GM18499 (cell line): Measurements from ENCODE around the gene CMTM8.
"Not testable (repeated sequence)": the region's sequence is repeated elsewhere in the genome, so short reads cannot be mapped to it uniquely, and the experiment has no call there.

ENCODE experiments used
- ATAC-seq: cut with Tn5 transposase; IDR thresholded peaks from one replicate; pipeline ENCODE4 v1.9.1; 2021; ENCODE audit warnings: moderate number of reproducible peaks; ENCODE audit not compliant: insufficient read depth, unreplicated experiment

CMTM8 gene, protein sequence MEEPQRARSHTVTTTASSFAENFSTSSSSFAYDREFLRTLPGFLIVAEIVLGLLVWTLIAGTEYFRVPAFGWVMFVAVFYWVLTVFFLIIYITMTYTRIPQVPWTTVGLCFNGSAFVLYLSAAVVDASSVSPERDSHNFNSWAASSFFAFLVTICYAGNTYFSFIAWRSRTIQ

DNA sequence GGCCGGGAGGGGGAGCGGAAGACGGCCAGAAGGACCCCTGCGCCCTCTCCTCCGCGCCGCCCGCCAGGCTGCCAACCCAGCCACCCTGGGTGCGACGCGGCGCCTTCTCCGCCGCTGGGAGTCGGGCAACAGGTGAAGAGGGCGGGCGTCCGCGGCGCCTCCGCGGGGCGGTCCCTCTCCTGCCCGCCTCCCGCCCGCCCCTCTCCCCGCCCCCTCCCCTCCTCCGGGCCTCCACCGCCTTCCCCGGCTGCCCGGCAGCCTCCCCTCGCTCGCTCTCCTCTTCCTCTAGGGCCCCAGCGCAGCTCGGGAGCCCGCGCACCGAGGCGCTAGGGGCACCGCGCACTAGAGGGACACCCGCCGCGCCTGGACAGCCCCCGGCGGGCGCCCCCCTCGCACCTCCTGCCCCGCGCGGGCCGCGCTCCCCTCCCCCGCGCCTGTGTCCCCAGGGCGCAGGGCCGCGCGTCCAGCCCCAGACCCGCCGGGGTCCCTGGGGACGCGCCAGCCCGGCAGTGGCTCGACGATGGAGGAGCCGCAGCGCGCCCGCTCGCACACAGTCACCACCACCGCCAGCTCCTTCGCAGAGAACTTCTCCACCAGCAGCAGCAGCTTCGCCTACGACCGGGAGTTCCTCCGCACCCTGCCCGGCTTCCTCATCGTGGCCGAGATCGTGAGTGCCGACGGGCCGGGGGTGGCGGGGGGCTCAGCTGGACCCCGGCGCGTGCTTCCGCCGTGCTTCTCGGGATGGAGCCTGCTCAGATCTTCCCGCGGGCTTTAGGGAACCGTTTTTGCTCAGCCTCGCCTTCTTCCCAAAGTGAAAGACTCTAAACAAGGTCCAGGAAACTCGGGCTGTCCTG is at the start of gene CMTM8:
Gene CMTM8 (plus strand): TSS at position 228 of the 854 bp plus-strand sequence. CDS start 293 bp downstream, at position 521.
- no peak for ATAC-seq

DNA sequence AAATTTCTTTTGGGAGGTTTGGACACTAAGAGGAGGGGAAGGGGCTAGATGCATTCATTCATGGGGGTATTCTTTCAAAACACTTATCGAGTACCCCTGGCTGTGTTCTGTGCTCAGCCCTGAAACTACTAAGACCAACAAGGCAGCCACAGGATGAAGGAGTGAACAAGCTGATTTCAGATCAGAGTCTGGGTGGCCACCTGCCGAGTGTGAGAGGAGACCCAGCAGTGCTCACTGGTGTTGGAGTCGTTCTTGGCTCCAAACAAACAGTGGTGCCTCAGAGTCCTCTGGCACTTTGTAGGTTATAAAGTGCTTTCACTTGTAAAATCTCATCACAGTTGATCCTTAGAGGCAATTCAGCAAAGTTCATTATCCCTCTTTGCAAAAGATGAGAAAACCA is 48.8 kb upstream of the CMTM8 start:
- no peak for ATAC-seq

DNA sequence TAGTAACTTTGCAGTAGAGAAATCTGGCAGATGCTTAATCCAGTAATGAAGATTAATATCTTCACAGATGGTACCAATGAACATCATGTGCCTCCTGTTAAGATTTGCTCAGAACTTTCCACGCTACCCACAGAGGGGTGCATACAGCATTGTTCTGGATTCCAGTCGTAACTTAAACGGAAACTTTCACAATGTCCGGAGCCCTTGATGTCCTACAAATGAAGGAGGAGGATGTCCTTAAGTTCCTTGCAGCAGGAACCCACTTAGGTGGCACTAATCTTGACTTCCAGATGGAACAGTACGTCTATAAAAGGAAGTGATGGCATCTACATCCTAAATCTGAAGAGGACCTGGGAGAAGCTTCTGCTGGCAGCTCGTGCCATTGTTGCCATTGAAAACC is 47.9 kb upstream of the CMTM8 start:
- not testable (repeated sequence) for ATAC-seq

DNA sequence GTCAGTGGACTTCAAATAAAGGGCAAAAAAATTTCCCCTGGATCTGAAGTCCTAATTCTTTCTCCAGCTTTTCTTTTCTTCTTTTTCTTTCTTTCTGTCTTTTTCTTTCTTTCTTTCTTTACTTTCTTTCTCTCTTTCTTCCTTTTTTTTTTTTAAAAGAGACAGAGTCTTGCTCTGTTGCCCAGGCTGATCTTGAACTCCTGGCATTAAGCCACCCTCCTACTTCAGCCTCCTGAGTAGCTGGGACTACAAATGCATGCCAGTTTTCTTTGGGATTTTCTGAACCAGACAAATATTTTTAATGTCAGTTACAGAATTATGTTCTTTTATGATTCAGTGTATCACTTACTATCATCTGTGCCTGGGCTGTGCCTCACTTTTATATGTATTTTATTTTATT is 45.4 kb upstream of the CMTM8 start:
- ATAC-seq, result no peak

DNA sequence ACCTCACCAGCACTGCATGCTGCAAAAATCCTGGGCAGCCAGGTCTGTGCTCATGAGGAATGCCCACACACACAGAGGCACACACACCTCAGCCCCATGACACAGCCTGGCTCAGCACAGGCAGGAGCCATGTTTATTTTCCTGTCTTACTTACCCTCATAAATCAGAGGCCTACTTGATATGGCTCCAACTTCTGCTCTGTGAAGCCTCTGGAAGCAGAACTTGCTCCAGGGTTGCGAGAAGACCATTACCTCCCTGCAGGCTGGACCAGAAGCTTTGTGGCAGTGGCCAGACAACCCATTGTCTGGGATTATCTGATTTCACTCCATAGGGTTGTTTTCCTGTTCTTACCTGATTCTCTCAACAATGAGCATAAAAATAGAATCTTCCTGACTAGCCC is 43.8 kb upstream of the CMTM8 start:
- ATAC-seq, result no peak

DNA sequence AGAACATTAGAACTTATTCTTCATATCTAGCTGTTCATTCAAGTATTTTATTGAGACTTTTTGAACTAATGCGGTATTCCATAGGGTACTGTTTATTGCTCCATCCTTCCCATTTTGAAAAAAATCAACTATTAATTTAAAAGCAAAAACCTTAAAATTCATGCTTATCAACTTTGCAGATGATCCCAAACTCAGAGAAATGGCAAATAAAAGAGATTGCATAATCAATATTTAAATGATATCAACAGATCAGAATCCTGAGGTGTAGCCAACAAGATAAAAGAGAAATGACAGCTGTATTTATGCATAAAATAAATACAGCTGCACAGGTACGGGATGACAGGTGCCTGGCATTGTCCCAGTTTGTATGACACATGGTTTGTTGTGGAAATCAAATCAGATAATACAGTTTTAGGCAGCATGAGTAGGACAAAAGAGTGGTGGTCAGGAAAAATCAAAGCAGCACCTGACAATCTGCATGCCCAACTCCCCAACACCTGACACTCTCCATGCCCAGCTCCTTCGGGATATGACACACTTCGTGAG is 42.4 kb upstream of the CMTM8 start:
- ATAC-seq, result no peak

DNA sequence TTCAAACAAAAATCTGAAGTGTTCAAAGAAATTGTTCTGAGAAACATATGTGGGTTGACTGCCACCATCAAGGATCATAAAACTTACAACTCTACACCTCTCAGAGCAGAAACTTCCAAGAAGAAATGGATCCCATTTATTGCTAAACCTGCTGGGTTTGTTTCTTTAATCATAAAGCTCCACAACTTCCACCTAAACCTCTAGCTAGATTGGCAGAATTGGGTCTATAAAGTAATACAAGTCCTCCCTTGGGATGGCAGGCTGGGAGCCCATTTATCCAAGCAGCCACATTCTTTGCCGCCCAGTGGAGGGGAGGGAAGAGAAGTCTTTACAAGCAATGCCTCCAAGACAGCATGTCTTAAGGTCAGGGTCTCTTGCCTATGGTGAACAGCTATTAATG is 40.5 kb upstream of the CMTM8 start:
- ATAC-seq, result no peak

DNA sequence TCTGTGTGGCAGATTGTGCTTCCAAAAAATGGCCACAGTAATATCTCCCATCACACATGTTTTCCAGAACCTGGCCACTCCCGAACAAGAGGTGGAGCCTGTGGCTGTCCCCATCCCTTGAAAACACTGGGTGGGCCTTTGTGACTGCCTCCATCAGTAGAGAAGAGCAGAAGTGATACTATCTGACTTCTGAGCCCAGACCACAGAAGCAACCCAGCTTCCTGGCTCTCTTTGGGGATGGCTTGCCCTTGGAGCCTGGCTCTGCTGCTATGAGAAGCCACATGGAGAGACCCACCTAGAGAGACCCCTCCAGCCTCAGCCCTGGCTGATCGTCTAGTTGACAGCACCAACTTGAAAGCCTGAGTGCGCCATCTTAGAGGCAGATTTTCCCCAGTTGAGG is 39.8 kb upstream of the CMTM8 start:
- no peak for ATAC-seq

DNA sequence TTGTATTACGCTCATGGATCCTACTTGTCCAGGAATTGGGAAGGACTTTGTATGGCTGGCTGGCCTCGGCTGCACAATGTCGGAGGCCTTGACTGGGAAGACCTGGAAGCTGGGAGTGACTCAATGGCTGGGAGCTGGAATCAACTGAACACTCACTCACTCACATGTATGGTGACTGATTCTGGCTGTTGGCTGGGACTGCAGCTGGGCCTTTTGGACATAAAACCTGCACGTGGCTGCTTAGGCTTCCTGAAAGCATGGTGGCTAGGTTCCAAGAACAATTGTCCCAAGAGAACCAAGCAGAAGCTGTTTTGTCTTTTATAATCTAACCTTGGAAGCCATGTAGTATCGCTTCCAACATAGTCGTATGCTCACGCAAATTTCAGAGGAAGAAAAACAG is 38.0 kb upstream of the CMTM8 start:
- no peak for ATAC-seq

DNA sequence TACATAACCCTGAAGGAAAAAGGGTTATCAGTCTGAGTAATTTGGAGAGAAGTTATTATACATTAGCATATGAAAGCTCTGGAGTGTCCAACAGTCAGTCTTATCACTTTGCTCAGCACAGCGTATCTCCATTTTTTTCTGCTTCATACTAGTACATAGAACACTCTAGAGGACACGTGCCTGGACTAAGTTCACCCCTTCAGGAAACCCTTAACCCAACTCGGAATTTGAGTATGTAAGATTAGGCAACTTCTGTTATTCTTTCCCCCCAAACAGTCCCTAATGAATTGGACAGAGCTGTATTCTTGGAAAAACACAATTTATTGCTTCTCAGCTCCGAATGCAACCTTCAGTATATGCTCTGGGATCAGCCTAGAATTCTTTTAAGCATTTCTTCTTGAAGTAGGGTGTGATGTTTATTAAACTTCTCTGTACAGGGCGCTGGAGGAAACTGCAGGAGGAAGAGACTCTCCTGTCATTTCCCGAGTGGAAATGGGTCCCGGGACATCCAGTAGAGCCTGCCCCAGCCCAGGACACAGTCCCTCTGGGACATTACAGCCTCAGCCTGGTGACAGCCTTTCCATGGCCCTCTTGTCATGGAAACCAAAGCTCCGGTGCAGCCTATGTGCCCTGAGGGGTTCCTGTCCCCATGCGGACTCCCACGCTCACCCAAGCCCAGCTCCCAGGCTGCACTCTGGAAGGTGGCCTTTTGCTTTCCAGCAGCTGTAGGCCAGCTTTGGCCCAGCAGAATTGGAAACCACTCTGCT is 37.3 kb upstream of the CMTM8 start:
- ATAC-seq, result no peak

DNA sequence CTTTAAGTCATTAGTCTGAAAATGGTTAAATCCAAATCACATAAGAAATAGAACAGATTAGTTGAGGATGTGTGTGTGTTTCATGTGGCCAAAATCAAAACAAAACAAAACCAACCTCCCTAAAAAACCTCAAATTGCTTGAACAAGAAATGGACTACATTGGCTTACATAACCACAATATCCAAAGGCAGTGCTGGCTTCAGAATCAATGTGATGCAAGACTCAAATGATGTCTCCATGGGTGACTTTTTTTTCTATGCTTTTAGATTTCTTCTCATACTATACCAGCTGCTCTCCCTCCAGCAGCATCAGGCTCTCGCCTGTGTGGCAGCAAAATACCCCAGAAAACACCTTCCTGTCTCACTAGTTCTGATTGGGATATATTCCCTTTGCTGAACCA is 36.0 kb upstream of the CMTM8 start:
- no peak for ATAC-seq

DNA sequence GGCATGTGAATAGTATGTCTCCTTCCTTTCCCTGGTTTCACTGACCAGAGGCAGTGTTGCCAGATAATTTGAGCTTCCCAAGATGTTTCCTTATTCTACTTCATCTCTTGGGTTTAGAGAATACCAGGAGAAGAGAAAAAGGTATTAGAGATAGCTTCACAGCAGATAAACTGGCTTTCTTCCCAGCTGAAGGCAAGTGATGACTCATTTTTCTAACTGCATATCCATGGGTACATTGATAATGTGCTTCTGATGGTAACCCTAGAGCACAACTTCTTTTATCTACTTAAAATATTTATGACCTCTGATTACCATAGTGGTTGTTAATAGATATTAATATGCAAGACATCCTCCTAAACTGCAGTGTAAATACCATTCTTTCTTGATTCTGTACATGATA is 34.6 kb upstream of the CMTM8 start:
- ATAC-seq, result no peak

DNA sequence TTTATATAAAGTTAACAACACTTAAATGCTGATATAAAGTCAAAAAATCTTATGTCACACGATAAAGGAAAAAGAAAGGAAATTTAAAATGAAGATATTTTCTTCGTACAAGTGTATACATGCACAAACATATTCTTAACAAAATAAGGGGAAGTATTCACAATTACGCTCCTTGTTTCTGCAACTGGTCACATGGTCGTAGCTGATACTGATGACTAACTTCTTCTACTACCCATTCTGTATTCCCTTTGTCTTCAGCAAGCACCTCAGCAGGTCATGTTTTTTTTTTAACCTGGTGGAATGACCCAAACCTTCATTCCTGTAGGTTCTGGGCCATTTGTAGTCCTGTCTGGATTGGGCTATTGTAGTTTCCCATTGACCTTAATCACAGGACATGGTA is 30.0 kb upstream of the CMTM8 start:
- ATAC-seq, result no peak

DNA sequence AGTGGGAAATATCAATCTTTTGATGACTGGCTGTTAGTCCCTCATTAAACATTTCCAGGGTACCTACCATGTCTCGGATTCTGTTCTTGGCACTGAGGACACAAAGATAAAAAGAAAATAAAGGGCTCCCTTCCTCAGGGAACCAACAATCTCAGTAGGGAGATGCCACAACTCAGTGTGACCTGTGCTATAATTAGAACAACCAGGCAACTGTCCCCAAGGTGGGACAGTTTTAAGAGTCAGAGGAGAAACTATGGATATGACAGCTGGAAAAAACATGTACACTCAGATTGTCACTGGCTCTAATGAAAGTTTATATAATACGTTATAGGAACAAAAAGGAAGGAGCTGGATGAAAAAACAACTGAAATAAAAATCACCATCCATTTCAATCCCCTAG is 23.3 kb upstream of the CMTM8 start:
- no peak for ATAC-seq

DNA sequence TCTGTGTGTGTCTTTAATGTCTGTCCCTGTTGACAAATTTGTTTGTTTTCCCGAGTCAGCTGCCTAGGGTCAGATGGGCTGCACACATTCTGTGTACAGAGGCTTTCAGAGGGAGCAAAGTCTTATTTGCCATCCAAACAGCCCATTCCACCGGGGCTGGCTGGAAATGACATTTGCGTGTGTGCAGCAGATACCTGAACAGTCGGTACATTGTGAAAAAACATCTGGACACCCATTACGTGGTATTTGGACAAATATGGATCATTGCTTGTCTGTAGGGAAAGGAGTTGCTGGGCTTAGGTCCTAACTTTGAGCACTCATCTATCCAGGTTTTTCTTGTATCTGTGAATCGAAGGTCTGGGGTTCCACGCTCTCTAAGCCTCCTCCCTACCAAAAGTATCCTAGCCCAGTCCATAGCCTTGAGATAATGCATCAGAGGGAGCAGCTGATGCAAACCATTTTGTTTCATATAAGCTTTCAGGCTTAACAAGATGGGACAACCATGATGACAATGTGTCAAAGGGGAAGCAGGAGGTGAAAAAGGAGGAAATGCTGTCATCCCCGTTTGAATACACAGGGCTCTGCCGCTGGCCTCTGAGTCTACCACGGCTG is 22.2 kb upstream of the CMTM8 start:
- no peak for ATAC-seq

DNA sequence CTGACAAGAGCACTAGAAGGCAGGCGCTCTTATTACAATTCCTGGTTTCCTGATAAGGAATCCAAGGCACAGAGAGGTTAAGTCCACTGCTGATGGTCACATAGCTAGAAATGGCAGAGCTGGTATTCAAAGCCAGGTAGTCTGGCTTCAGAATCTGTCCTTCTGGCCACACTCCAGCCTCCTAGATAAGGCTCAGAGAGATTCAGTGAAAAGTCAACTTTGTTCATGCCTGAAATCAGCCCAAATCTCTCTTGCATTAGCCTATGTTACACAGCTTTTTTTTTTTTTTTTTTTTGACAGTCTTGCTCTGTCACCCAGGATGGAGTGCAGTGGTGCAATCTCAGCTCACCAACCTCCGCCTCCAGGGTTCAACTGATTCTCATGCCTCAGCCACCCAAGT is 21.1 kb upstream of the CMTM8 start:
- no peak for ATAC-seq

DNA sequence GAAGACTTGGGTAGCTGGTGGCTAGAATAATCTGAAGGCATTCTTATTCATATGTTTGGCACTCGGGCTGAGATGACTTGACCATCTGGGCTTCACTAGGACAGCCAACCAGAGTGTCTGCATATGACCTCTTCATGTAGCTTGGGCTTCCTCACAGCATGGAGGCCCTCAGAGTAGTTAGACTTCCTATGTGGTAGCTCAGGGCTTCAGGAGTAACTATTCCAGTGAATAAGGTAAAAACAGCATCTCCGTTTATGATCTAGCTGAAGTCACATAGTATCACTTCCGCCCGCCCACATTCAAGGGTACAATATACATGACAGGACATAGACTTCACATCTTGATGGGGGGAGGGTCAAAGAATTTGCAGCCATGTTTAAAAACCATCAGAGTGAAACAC is 18.9 kb upstream of the CMTM8 start:
- no peak for ATAC-seq

DNA sequence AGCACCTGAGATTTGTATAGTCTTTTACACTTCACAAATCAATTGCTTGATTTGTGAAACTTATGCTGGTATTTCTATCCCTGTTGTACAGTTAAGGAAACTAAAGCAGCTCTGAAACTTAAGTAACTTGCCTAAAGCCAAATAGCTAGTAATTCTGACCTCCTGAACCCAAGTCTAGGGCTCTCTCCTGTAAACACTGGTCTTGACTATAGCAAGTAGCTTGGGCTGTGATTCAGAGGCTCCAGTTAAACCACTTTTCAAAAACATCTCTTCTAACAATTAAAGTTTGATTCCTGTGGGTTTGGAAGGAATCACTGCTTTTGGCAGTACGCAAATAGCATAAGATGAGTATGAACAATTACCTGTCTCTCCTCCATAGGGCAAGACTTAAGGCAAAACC is 18.5 kb upstream of the CMTM8 start:
- no peak for ATAC-seq

DNA sequence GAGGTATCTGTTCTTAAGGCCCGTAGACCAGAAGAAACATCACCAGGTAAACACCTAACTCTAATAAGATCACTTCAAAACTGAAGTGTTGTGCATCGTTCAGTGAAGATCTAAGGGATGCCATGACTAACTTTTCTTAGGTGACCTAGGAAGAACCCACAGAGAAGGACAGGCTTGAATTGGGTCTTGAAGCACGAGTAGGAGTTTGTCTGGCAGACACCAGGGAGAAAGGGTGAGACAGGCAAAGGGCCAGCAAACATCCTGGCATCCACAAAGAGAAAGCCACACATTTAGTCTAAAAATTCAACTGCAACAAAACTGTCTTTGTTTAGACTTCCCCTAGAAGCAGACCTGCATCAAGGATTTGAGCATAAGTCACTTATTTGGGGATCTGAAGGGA is 15.5 kb upstream of the CMTM8 start:
- ATAC-seq, result no peak

DNA sequence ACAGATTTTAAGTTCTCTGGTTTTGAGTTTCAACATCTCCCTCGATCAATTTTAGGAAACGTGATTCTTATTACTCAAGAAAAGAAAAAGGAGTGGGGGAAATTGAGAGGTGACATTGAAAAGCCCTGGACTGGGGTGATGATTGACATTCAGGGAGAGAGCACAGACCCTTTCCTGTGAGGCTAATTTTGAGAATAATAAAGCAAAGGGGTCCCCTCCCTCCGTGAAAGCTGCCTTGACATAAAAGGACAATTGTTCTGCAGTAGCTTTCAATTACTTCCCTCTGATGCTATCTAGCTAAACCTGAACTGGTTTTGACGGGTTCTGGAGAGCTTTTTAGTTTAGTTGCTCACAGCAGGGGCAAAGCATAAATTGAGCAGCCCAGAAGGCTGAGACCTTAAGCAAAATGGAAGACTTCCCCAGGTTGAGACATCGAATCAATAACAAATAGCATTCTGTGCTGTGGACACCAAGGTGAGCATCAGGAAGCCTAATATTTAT is 14.4 kb upstream of the CMTM8 start:
- ATAC-seq, result no peak
